Activated CD4-positive, alpha-beta T cell treated with anti-CD3 and anti-CD28 coated beads for 4 hours (primary cell): ENCODE measurements around the gene RBM24.
"Not testable (repeated sequence)": the region's sequence is repeated elsewhere in the genome, so short reads cannot be mapped to it uniquely, and the experiment has no call there.

ENCODE experiments used
- DNase-seq, 2 donors: peaks; one replicate each; pipeline ENCODE4 v3.0.0-alpha.2; 2020

RBM24 gene

DNA sequence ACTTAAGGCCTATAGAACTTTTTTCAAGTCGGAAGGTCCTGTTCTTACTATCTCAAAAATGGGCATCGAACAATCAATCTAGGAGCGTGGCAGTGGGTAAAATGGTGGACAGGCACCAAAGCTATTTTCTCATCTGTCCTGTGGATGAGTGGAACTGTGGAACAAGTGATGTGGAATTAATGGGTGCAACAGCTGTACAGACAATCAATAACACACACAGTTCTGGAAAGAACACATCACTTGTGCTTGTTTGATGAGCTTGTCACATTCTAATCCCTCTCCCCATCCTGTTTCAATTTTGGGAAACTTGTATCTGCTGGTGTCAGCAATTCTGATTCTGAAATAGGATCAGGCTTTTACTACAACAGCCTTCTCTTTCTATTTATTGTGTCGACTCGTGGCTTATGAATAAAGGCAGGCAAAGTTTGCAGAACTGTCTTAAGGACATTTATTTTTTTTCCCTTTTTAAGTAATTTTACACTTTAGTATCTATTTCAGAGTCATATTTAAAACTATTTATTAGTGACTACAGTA is 11.5 kb downstream of the RBM24 start:
- DNase-seq, result no peak

DNA sequence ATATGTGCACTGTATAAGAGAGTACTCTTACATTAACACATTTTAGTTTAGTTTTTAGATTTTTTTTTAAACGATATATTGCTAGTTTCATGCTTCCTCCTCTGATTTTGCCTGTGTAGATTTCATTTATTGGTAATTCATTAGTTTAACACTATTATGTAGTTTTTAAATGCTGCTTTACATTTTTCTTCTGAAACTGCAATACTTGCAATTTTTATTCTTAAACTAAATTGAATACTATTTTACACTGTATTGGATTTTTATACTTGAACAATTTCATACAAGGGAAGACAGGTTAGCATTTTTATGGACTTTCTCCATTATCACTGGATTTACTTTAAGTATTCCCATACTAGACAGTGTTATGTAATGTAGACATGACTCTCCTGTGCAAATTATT is 12.2 kb downstream of the RBM24 start:
- no peak for DNase-seq

DNA sequence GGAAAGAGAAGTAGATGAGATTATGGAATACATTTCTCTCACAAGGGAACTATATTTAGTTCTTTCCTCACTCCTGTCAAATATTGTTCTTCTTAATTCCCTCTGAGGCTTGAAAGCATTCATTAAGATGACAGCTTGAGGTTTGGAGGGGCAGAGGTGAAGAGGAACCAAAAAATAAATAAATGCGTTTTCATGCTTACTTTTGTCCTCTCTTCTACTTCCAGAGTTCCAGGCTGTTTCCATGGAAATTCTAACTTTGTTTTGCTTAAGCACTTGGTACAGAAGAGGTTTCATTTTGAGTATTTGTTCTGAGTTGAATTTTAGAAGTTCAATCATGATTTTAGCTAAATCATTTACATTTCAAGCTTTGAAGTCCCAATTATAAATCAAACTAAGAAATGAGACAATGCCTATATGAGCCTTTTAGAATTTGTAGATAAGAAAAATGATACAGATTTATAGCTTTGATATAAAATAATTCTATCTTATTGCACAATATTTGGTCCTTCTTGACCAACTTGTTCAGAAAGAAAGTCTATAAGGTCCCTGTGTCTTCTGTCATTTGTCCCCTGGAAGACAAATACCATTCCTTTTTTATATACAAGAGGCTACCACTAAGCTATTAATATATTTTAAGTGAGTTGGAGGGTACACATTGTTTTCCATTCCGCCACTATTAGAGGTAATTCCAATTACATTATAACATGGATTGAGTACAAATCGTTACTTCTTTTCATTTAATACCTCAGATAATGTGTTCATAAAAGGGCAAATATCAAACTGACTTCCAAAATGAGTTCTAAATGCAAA is 16.3 kb downstream of the RBM24 start:
- DNase-seq, result no peak

DNA sequence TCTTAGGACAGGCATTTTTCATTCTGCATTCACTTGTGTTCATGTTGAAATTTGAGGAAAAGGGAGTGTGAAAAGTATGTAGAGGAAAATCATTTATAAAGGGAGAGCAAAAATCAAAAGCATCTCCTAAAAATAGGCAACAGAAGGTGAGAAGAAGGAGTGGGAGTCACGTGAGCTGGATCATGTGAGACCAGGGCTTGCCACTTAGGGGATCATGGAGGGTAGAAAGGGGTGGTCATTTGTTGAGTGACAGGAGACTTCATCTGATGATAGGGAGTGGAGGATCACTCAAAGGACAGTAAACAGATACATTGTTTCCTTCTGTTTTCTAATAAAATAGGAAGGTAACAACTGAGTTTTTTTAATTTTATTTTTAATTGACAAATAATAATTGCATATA is 17.1 kb downstream of the RBM24 start:
- no peak for DNase-seq

DNA sequence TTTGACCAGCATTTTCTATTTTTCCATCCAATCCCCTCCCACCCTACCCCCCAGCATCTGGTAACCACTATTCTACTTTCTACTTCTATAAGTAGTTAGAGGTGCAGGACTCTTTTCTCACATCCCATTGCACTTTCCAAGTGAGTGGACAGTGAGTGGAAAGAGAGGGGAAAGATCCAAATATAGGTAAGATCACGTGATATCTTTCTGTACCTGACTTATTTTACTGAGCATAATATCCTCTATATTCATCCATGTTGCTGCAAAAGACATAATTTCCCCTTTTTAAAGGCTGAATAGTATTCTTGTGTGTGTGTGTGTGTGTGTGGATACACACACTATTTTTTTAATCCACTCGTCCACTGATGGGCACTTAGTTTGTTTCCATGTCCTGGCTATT is 18.1 kb downstream of the RBM24 start:
- DNase-seq, result no peak

DNA sequence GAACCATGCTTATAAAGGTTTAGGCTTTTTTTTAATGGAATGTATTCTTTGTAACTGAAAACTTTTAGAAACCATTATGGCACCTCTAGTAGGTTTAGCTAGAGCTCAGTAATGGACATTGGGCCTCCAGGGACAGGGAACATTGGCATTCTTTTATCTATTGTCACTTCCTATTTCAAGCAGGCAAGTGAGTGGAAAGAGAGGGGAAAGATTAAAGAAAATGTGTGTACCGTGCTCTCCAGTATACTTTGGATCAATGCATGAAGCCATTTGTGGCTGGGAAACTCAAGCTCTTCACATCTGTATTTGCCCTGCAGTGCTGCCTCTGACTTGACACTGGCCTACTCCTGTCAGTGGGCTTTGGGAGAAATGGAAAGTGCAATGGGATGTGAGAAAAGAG is 18.6 kb downstream of the RBM24 start:
- DNase-seq, result no peak

DNA sequence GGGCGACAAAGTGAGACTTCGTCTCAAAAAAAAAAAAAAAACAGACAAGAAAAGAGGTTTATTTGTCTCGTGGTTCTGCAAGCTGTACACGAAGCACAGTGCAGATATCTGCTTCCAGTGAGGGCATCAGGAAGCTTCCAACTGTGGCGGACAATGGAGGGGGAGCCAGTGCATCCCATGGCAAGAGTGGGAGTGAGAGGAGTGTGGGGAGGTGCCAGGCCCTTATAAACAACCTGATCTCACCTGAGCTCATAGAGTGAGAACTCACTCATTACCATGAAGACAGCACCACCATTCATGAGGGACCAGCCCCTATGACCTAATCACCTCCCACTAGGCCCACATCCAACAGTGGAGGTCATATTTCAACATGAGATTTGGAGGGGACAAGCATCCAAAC is 19.5 kb downstream of the RBM24 start:
- no peak for DNase-seq

DNA sequence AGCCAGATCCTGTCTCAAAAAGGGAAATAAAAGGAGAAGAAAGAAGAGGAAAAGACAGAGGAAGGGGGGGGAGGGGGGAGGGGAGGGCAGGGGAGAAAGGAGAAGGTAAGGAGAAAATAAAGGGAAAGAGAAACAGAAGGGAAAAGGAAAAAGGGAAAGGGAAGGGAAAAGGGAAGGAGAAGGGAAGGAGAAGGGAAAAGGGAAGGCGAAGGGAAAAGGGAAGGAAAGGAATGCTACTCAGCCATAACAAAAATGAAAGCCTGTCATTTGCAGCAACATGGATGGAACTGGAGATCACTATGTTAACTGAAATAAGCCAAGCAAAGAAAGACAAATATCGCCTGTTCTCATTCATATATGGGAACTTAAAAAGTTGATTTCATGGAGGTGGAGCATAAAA is 22.3 kb downstream of the RBM24 start:
- no peak for DNase-seq

DNA sequence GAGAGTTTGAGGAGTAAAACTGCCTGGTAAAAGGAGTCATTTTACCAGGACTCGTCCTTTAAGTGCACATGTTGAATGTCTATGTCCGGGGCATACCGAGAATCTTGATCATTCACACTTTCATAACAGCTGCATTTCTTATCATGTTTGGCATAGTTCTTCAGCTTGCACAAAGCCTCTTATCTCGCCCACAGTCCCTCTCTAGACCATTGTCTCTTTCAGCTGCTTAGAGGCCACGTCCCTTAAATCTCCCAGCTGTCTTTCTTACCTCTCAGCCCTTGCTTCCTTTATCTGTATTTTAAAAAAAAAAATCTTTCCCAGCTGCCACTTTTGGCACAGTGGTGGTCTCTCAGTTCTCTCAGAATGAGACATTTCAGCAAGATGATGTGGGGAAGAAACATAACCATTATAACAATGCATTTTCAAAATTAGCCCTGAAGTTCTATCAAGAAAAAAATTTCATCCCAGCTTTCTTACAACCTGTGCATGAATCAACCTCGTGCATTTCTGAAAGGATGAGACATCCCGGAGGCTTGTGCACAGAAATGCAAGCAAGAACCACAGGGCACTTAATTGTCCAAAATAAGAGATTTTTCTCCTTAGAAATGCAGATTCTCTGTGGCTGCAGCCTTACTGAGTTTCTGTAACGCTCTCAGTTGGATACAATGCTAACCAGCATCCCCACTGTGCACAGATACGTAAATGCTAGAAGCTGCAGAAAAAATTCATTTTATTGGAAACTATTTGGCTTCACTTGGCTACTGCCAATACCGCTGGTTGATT is 24.2 kb downstream of the RBM24 start:
- no peak for DNase-seq

DNA sequence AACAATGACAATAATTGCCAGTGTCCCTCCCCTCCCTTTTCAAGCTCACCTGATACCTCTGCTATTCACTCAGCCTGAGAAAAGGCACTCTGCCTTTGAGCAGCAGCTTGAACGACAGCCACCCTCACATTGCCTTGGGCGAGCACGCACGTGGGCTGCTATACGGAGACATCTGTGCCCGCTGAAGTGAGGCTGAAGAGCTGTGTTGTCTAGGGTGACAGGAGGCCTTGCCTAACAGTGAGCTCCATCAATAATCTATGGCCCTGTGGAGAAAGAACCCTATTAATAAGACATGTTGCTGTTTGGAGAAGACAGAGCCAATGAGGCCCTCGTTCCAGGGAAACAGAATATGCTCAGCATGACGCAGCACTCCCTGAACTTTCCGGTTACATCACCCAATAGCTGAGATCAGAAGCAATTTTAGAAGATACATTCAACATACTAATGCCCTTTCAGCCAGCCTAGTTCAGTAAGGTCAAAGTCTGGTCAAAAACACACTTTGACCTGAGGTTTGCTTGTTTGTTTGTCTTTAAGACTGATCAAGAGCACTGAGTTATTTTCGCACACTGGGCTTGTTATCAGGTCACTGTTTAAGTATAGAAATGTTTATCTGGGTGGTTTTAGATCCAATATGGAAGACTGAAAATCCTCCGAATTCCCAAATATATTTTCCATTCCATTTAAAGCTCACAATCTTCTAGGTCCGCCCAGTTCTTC is 30.6 kb downstream of the RBM24 start:
- DNase-seq, result no peak

DNA sequence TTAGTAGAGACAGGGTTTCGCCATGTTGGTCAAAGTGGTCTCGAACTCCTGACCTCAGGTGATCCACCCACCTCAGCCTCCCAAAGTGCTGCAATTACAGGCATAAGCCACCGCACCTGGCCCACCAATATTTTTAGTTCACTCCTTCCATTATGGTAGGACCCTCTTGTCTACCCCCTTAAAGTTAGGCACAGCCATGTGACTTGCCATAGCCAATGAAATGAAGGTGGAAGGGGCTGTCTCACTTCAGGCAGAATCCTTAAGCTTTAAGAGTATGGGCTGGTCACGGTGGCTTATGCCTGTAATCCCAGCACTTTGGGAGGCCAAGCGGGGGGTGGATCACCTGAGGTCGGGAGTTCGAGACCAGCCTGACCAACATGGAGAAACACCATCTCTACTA is 32.1 kb downstream of the RBM24 start:
- not testable (repeated sequence) for DNase-seq

DNA sequence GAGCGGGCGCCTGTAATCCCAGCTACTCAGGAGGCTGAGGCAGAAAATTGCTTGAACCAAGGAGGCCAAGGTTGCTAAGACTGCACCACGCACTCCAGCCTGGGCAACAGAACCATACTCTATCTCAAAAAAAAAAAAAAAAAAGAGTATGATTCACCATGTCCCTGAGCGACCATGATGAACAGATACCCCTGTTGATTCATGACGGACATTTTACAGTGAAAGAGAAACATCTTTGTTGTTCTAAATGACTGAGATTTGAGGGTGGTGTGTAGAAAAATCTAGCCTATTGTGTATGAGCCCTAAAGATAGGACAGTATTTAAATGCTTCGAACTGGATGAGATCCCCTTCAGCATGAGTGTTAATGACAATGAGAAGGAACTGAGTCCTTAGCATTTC is 32.8 kb downstream of the RBM24 start:
- no peak for DNase-seq

DNA sequence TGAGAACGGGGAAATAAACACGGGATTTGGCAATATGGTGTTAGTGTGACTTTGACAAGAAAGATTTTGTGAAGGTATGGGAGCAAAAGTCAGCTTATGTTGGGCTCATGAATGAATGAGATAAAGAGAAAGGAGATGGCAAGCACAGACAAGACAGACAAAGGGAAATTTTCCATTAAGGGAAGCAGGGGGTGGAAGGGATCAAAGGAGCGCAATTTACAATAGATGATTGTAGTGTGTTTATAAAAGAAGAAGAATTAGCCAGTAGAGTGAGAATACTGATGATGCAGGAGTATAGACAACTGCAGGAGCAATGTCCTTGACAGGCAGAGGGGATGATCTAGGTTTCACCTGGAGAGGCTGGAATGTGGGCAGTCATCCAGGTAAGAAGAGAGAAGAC is 34.1 kb downstream of the RBM24 start:
- no peak for DNase-seq

DNA sequence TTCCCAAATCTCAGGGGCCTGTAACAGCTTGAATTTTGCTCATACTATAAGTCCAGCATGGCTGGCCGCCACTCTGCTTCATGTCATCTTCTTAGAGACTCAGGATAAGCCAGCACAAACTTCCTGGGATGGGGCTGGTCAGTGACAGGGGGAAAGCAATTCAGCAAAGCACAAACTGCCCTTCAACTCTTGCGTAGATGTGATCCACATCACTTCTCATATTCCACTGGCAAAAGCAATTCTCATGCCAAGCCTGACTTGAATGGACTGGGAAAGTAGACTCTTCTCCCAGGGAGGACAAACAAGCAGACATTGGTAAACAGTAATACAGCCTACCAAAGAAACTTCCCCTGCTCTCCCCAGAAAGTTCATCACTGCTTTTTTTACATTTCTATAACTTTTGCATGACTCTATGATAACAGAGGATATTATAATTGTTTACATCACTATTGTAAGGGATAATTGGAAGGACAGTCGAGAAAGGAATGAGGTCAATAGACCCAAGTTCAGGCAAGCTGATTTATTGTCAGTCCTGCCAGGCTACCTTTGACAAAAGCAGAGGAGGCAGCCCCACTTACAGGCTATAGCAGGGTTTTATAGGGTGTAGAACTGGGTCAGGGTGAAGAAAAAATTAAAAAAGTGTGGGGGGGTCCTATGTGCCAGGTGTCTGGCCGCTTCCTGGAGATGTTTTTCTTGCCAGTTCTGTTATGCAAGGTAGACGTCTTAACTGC is 37.4 kb downstream of the RBM24 start:
- DNase-seq, result no peak

DNA sequence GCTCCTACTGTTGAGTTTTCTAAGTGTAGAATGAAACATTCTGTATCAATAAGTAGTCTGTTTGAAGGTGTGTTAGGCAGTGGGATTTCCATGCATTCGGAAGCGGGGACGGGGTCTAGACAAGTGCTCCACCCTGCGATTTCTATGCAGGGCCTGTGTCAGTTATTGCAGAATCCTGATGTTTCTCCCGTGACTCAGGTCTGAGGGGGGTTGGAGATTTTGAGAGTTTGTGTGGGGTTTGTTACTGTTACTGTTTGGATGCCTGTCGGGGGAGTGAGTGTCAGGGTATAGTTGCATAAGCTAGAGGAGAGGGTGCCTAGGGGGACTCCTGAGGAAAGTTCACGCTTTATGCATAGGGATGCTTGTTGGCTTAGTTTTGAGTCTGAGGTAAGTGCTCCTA is 39.1 kb downstream of the RBM24 start:
- DNase-seq, result not testable (repeated sequence)

DNA sequence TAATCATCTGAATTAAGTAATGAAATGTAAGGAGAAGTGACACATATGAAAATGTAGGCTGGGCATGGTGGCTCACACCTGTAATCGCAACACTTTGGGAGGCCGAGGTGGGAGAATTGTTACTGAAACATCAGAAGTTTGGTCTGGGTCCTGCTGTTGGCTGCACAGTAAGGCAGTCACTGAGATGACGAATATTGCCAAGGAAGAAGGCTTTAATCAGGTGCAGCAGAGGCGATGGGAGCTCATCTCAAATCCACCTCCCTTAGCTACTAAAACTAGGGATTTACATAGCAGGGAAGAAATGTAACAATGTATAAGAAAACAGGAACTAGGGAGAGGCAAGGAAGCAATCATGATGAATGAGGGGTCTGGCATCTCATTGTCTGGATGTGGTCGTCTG is 50.1 kb downstream of the RBM24 start:
- no peak for DNase-seq

DNA sequence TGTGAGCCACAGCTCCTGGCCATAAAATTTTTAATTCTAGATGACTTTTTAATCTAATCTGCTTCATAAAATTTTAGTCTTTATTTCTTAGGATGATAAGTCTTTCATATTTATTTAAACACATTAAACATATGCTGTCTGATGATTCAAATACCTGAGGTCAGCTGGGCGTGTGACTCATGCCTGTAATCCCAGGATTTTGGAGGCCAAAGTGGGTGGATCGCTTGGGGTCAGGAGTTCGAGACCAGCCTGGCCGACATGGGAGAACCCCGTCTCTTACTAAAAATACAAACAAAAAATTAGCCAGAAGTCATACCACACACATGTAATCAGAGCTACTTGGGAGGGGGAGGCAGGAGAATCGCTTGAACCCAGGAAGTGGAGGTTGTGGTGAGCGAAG is 53.1 kb downstream of the RBM24 start:
- no peak for DNase-seq

DNA sequence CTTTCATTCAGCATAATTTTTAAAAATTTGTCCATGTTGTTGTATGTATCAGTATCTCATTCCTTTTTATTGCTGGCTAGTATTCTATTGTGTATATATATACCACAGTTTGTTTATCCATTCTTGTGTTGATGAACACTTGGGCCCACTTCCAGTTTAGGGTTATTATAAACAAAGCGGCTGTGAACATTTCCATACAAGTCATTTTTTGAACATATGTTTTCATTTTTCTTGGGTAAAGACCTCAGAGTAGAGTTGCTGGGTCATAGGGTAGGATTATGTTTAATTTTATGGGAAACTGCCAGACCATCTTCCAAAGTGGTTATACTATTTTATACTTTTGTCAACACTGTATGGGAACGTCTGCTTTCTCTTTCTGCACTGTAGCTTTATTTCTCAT is 55.3 kb downstream of the RBM24 start:
- no peak for DNase-seq

DNA sequence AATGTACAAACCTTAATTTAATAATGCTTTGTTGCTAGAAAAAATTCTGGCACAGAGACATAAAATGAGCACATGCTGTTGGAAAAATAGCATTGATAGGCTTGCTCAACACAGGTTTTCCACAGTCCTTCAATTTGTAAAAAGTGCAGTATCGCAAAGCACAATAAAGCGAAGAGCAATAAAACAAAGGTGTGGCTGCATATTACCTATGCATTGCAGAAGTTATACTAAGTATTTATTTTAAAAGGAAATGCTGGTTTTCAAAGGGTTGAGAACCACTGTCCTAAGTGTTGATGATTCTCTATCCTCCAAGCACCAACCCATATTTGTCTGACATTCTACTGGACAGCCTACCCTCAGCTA is 58.1 kb downstream of the RBM24 start:
- DNase-seq, result no peak

DNA sequence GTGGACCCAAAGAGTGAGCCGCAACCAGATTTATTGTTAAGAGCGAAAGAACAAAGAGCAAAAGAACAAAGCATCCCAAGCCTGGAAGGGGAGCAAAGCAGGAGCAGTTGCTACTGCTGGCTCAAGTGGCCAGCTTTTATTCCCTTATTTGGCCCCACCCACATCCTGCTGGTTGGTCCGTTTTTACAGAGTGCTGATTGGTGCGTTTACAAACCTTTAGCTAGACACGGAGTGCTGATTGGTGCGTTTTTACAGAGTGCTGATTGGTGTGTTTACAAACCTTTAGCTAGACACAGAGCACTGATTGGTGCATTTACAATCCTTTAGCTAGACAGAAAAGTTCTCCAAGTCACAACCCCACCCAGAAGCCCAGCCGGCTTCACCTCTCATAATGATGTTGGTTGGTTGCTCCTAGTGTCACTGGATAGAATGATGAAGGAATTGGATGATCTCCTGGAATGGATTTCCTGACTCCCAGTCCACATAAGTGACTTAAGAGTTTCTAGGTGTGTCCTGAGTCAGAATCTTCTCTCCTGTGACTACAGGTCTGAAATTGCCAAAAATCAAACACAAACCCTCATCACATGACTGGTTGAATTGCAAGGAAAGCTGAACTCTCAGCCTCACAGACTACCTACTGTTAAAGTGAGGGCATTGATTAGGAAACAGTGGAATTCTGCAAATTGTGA is 60.1 kb downstream of the RBM24 start:
- DNase-seq, result no peak

DNA sequence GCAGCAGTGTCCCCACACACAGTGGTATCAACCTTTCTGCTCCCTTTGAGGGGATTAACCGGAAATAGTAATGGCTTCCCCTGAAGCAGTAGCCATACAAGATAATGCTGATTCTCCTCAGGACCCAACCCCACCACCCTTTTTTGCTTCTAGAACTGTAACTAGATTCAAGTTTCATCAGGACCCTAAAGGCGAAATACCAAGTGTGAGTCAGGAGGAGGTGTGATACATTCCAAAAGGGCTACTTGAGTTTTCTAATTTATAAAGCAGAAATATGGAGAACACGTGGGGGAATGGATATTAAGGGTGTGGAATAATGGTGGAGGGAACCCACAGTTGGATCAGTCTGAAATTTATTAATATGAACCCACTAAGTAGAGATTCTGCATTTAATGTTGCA is 60.7 kb downstream of the RBM24 start:
- DNase-seq, result no peak

DNA sequence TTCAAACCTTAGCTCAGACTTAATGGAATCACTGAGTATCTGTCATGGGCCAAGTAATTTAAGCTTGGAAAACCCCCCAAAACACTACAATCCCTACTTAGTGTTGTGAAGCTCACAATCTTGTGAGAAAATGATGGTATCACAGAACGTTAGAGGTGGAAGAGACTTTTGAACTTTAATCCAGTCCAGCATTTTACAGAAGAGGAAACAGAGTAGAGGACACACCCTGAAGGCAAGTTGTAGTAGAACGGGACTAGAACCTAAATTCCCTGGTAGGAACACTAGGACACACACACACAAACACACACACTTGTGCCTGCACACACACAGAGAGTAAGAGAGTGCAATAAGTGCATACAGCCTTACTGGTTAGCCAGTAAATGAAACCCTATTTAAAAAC is 62.1 kb downstream of the RBM24 start:
- DNase-seq, result no peak
